Stimulated activated CD8-positive, alpha-beta memory T cell treated with anti-CD3 and anti-CD28 coated beads, Interleukin-7, amount 100 ng/mL, for 4 hours (primary cell): ENCODE data around the gene AGPAT1.
A peak's percentile ranks its signal among the peaks of the same experiment; 100 is the strongest.
"Not testable (repeated sequence)": the region's sequence is repeated elsewhere in the genome, so short reads cannot be mapped to it uniquely, and the experiment has no call there.

ENCODE experiments used
- DNase-seq, 2 donors: peaks; one replicate each; pipeline ENCODE4 v3.0.0-alpha.2; 2020; ENCODE audit warnings: low read depth in 2 of 2

The AGPAT1 gene

DNA sequence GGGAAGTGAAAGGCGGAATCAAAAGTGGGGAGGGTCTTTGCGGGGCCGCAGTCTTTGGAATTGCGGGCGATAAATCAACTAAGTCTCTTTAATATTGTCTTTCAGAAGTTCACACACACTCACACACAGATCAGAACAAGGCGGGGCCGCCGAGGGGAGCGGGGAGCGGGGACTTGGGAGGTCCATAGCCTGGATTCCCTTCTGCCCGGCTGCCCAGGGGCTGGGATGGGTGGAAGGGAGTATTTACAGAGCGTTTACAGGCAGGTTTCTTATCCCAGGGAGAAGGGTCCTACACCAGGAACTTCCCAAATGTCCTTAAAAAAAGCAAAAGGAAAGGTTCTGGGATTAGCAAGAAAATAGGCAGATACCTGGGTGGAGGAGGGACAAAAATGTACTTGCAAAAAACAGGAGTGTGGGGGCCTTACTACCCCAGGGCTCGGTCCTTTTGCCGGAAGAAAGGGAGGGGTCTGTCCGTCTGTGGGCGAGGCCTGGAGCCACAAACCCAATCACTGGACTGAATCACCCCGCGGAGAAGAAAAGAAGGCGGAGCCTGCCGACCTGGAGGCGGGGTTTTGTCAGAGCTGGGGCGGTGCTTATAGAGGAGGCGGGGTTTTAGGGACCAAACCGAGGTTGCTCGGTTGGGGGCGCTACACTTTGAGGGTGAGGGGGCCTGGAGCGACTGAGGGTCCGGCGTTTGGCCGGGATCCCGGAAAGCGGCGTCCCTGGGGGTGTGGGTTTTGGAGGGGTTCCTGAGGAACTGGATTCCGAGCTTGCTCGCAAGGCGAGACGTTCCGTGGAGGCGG is 27.4 kb downstream of the AGPAT1 start:
- DNase-seq: peak; percentile 35 to 45

DNA sequence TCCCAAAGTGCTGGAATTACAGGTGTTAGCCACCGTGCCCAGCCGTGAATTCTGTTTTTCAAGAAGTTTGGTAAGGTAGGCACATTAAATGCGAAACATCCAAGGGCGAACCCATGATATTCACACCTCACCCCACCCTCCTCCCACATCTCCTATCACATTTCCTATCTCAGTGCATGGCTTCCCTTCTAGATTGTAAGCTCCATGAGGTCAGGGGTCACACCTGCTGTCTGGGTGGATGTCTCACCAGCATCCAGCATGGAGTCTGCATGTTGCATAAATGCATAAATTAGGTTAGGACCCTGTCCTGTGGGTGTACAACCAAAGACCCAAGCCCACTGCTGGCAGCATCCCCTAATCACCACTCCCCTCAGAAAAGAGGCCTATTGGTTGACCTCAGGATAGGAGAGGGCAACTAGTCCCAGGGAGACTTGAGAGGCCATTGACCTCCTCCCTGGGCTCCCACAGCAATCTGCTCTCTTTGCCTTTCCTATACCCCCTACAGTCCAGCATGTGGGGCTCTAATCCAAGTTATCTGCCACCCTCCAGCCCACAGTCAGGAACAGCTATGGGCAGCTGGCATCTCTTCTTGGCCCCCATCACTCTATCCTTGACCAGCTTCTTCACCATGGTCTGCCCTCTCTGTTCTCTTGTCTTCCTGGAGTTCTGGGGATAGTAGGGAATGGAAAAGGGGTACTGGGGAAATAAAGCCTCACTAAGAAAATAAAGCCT is 28.3 kb downstream of the AGPAT1 start:
- no peak for DNase-seq

DNA sequence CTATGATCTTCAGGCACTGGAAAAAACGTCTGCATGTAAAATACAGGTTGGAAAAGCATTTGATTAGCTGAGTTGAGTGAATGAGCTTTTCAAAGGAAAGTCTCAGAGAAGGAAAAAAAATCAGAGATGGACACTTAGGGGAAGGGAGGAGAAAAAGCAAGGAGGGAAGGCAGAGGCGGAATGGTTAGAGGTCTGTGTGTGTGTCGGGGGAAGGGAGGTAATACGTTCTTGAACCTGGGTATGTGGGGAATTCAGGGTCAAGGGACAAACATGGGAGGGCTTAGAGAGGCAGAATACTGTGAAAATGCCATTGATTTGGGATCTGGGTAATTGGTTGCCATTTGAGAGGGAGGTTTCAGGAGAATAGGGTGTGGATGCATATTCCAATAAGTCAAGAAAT is 29.2 kb downstream of the AGPAT1 start:
- DNase-seq: no peak

DNA sequence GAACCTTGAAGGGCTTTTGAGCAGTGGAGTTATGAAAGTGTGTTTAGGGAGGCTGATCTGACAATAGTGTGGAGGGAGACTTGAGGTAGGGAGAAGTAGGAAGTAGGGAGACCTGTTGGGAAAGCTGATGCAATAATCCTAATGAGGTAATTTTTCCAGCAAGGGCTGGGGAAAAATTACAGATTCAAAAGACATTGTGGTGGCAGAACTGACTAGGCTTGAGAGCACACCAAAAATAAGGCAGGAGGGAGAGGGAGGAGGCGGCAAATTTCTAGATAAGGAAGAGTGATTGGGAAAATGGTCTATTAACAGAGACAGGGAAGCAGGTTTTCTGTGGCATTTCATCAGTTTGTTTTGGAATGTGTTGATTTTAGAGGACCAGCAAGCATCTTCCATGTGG is 29.6 kb downstream of the AGPAT1 start:
- no peak for DNase-seq

DNA sequence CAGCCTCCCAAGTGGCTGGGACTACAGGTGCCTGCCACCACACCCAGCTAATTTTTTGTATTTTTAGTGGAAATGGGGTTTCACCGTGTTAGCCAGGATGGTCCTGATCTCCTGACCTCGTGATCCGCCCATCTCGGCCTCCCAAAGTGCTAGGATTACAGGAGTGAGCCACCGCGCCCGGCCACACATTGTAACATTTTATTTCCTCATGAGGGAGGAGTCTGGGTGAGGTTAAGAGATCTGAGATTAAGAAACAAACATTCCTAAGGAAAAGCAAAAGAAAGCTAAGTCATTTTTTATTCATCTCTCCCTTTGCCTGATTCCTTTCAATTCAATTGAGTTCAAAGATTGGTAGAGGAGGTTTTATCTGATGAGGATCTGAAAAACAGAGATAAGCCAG is 31.6 kb downstream of the AGPAT1 start:
- not testable (repeated sequence) for DNase-seq

DNA sequence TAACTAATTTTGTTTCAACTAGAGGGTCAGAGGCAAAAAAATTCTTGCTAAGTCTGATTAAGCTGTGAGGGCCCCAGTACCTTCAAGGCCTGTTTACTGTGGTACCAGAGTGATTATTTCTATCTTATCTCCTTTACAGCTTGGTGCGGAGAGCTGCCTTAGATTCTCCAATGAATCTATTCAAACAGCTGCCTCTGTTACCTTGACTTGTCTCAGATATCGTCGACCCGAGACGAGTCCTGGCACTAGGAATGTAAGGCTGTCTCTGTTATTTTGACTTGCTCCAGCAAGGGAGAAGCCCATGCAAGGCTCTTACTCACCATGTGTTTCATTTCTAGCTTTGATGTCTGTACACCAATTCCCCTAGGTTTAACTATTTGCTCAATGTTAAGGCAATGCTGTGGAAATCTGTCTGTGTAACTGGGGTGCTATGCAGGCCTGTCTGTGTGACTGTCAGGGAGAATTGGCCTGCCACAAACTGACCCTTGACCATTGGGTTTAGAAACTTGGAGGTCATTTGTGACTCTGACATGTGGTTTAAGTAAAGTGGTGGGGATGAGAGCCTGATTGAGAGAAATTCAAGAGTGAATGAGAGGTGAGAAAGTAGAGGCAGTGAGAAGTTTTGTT is 35.4 kb downstream of the AGPAT1 start:
- no peak for DNase-seq

DNA sequence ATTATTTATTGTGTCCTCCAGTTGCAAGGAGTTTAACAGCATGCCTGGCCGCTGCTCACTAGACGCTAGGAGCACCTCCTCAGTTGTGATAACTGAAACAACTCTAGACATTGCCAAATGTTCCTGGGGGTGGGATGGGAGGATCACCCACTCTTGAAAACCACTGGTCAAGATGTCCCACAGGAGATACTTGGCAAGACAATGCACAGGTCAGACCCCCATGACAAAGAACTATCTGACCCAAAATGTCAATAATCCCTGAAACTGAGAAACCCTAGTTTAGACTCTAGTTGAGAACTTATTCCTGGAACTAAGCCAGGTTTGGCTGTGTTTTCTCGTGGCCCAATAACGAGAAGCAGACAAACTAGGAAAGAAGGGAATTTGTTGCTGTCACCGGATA is 36.3 kb downstream of the AGPAT1 start:
- DNase-seq: no peak

DNA sequence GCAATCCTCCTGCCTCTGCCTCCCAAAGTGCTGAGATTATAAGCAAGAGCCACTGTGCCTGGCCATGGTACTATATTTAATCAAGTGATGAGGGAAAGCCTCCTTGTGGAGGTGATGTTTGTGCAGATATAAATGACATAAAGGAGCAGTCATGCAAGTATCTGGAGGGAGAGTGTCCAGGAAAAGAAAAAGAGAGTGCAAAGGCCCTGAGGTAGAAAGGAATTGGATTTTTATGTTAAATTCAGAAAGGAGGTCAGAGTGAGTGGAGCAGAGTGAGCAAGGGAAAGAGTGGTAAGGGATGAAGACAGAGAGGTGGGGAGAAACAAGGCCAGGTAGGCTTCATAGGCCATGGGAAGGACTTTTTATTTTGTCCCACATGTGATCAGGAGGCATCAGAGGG is 38.4 kb downstream of the AGPAT1 start:
- DNase-seq: no peak

DNA sequence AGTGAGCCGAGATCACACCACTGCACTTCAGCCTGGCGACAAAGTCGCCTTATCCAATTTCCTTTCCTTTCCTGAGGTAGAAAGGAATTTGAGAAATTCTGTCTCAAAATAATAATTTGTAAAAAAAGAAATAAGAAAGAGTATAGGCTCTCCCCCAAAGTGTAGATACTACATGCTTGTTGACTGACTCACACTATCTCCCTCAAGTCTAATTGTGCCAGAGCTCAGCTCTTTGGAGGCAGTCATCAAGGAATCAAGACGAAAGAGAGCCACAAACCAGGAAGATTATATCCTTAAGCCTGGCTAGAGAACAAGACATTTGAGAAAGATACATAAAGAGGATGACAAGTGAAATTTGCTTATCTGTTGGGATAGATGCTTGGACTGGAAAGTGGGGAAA is 42.1 kb downstream of the AGPAT1 start:
- DNase-seq: no peak

DNA sequence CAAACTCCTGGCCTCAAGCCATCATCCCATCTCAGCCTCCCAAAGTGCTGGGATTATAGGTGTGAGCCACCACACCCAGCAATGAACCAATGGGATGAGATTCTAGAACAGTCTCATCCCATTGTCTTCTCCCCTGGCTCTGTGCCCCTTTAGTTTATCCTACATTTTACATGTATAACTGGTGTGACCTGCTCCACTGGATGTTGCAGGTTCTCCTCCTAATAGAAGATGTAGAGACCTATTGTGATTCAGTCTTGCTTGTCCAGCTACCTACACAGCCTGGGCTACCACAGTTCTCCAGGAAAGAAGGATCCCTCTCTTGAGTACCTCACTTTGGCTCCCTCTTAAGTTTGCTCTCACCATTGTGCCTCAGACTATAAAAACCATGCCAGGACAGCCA is 43.8 kb downstream of the AGPAT1 start:
- DNase-seq: no peak

DNA sequence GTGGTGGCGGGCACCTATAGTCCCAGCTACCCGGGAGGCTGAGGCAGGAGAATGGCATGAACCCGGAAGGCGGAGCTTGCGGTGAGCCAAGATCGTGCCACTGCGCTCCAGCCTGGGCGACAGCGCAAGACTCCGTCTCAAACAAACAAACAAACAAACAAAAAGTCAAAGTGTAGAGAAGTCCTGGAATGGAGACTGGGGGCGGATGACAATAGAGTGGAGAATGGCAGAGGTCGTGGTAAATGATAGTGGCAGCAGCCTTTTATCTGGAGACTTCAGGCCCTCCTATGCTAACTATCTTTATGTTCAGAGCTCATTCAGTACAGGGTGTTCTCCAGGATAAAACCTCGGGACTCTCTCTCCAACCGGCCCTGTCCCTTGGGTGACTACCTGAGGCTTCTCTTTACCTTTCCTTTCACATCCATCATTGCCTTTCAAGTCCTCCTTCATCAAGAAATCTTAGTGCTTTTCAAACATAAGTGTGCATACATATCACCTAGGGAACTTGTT is 44.4 kb downstream of the AGPAT1 start:
- DNase-seq: no peak

DNA sequence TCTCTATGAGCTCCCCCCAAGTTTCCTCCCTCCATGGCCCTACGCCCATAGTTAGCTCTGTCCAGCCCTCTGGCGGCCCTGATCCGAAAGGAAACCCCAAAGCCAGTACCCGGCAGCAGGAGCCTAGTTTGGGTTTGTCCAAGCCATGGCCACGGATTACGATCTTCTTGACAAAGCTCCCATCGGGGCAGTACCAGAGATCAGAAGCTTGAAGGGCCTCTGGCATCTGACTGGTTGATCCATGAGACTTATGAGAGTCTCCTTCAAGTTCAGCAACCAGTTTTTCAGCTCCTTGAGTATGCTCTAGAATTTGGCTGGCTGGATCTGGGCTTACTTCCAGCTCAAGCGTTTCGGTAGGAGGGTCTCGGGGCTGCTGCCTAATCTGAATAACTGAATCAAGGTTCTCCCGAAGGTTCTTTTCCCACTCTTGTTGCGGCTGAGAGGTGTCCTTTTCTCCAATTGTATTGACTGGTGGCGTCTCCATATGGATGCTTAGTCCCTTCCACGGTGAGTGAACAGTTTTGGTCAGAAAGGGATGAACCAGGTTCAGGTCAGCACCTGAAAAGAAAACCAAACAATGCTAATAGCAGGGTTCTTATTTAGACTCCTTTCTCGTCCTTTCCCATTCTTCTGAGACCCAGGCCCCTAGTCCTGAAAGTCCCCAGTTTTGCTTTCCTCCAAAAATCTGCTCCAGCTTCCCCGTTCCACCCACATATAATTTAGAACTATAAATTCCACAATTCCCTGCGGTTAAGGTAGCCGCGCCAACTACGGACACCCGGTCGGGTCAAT is 46.4 kb downstream of the AGPAT1 start:
- no peak for DNase-seq

DNA sequence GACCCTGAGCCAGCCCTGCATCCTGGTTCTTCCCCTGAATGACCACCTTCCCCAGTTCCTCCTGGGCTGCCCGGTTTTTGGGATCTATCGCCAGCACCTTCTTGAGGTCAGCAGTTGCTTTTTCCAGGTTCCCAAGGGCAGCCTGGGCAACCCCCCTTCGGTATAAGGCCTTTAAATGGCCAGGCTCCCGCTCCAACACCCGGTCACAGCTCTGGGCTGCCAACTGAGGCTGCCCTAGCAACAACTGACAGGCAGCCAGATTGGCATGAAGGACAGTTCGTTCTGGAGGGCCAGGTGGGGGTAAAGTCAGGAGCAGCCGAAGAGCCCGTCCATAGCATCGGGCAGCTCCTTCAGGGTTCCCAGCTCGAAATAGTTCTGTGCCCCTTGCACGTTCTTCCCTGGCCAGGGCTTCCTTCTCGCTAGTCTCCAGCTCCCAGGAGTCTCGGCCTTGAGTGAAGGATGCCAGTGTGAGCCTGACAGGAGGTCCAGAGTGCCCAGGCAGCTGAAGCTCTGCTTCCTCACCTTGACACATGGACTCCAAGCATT is 47.1 kb downstream of the AGPAT1 start:
- DNase-seq: no peak

DNA sequence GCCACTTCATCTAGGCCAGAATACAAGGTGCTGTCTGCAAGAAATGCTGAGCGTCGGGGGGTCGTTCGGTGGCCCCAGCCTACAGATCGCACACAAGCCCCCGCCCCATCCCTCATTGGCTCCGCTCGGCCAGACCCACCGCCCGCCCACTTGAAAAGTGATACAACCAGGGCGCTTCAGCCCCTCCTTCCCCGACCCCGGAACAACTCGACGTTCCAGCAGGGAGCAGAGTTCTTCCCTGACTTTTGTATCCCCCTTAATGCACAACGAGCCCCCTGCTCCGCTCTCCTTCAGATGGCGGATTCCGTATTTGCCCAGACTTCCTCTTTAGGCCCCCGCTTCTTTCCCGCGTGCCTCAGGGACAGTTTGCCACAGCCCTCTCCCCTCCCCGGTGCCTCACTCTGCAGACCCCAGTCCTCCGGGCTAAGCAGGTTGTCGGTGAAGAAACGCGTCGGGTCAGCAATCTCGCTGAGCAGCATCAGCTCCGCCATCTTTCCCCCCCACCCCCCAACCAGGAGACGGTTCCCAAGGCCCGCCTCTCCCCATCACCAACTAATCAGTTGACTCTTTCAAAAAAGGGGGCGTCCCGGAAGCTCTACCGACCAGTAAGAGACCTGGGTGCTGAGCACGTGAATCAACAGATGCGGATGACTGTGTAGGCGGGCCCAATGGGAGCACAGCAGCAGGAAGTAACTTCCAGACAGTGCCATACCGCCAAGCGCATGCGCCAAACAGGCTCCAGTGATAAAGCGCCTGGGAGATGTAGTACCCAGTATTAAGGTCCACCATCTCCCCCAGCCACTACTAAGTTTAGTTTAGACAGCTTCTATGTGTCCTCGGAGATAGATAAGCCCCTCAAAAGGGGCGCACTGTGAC is 47.9 kb downstream of the AGPAT1 start, which contains the start of gene ATF6B:
TSS of gene ATF6B (minus strand) at position 530 of the 876 bp plus-strand sequence. CDS start at position 491, 39 bp downstream.
- peak; percentile 98 to 99 for DNase-seq

DNA sequence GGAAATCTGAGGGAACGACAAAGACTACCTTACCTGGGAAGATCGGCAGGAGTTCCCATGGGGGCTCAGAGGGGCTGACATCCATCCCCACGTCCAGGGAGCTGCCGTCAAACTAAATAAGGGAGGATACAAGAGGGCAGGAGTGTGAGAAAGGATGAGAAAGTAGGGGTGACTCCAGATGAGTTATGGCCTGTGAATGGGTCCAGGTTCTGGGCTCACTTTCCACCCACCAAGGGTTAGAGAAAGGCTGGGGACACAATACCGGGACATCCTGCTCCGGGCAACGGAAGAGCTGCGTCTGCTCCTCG is 48.5 kb downstream of the AGPAT1 start:
- DNase-seq: no peak

DNA sequence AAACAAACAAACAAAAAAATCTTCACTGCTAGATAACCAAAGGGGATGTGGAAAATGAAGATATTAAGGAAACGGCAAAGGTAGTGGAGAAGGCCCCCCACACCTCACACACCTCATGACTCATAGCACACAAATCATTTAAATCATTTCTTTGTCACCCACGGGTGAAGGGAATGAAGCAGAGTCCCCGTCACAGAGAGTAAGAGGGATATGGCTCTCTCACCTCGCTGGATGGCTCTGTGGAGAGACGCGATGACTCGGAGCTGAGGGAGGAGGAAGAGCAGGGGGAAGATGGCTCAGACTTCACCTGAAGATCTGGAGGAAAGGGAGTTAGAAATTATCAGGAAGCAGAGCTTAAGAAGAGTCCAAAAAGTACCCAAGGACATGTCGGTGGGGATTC is 49.0 kb downstream of the AGPAT1 start:
- DNase-seq: no peak

DNA sequence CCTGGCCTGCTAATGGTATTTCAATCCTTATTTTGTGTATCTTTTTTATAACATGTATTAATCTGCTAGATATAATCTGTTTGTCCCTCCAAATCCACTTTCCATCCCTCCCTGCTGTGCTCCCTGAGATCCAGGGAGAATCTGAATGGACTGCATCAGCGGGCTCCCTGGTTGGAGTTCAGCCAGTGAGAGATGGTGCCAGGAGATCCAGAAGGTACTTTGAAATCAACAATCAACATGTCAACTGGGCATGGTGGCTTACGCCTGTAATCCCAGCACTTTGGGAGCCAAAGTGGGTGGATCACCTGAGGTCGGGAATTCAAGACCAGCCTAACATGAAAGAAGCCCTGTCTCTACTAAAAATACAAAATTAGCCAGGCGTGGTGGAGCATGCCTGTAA is 52.2 kb downstream of the AGPAT1 start:
- no peak for DNase-seq

DNA sequence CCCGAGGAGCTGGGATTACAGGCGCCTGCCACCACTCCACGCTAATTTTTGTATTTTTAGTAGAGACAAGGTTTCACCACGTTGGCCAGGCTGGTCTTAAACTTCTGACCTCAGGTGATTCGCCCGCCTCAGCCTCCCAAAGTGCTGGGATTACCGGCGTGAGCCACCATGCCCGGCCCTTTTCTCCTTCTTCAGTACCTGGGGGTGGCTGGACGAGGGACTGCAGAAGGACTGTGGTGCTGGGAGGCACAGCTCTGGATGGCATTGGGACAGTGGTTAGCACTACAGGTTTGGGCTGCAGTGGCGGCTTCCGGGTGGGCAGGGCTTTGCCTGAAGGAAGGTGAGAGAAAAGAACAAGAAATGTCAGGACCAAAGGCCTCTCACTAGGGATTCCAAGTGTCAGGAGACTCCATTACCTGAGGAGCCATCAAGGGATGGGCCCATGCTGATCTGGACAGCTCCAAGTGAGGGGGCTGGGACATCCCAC is 55.3 kb downstream of the AGPAT1 start:
- no peak for DNase-seq

DNA sequence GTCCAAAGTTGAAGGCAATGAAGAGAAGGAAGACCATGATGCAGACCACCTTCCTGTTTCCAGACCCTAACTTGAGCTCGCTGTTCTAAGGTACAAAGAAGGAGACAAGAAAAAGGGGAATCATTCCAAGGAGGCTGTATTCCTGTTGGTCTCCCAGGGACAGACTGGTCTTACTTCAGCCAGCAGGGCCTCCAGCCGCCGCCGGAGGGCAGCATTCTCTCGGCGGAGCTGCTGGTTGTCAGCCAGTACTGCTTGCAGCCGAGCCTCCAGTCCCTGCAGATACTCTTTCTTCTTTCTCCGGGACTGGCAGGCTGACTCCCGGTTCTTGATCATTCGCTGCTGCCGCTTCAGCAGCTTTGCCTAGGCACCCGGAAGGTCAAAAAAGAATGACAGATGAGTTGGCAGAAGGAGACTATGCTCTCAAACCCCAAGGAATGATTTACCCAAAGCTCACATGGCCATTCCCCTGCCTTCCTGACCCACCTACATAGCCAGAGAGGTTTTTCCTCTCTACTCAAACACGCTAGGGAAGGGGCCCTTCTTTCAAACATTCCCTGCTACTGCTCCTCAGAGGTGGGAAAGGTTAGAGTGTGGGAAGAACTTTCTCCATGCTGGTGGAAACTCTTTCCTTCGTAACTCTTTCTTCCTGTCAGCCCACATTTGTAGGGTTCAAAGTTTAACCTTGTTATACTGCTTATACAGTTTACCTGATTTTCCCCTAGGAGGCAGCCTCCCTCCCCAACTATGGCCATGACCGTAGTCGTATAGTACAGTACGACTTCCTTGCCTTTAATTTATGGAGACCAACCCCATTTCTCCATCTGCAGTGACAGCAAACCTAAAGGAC is 56.9 kb downstream of the AGPAT1 start:
- DNase-seq: peak; percentile 41 to 48
